COR-L47 (cell line): Measurements from ENCODE around the gene KRT36.
A peak's percentile ranks its signal among the peaks of the same experiment; 100 is the strongest.

Experiments
- DNase-seq: peaks from one replicate; lab custom pipeline; 2025; lab: John Stamatoyannopoulos, UW

KRT36 gene

GRCh38 chr17:41521574-41522261 lies 32.0 kb upstream of the KRT36 start:
- no peak for DNase-seq

DNA sequence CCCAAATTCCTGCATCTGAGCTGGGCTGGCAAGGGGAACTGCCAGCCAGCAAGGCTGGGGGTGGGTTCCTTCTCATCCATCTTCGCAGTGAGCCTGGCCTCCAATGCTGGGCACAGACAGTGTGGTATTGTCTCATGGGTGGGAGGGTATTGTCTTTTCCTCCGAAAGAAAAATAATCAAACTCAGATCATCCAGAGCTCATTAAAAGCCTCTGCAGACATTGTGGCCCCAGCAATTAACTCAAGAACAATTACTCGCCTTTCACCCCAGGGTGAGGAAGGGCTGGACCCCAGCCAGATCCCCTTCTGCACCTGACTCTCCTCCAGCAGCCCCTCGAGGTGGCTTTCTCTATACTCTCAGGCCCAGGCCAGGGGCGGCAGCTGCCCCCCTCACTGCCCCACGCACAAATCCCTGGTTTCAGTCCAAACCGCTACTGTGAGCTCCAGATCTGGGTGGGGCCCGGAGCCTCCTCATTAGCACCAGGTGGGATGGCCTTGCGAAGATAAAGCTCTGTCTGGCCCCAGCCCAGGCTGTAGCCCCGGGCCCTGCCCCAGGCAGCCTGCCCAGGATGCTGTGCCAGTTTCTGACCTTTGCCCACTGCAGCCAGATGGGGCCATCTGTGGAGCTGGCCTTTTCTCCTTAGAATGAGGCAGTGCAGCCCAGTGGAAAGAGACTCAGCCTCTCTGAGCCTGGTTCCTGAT lies 31.3 kb upstream of the KRT36 start:
- DNase-seq = peak; percentile 91

DNA sequence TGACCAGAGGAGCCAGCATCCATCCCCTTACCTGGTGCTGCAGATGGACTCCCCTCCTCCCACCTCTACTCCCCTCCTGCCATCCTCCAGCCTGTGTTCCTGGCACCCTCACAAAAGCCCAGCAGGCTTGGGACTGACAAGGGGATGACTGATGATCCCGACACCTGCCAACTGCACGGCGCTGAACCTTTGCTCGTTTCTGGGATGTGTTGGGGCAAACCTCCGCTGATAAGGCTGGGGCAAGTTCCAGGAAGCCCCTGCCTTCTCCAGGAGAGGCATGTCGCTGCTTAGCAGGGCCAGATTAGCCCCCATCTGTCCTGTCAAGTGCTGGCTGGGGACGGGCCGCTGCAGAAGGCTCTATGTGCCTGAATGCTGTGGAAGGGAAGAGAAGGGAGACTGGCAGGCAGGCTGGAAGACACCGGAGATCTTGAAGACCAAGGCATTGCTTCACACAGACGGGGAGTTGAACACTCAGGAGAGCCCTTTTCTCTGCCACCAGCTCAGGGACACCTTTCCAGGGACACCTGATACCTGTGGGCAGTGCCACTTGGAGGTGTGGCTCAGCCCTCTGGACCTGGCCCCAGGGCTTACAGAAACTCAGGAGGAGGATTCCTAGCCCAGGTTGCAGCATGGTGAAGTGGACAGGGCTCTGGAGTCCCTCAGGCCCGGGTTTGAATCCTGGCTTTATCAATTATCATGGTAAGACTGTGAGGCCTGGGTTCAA lies 30.0 kb upstream of the KRT36 start:
- DNase-seq = peak; percentile 88

DNA sequence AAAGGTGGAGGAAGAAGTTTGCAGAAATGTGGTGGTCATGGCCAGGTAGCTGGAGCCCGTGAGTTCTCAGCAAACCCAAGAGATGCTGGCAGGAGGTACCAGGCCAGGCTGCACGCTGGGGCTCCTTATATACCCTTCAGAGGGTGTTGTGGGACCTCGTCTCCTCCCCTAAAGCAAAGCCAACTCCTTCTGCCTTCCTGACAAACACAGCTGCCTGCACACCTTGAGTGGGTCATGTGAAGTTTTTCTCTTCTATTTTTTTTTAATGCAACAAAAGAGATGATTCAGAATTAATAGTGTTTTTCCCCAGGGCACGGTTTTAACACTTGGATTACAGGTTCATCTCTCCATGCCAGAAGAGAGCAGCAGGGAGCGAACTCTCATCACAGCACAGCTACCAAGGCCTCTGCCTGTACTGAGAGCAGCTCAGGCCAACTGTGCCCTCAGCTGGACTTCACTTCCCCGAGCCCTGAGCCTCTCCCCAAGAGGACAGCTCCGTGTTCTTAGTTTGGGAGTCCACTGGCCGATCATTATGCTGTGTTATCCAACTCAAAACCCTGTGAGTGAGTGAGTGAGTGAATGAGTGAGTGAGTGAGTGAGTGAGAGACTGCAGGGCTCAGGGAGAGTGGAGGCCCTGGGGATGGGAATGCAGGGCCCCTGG lies 29.2 kb upstream of the KRT36 start, which contains the start of gene KRT15:
TSS of gene KRT15 (minus strand) at position 102 of the 661 bp plus-strand sequence. CDS start at position 39, 63 bp downstream.
- DNase-seq = peak; percentile 74

GRCh38 chr17:41518031-41518430 lies 28.3 kb upstream of the KRT36 start:
- DNase-seq = no peak

- DNase-seq = no peak
Measured at GRCh38 chr17:41516830-41517283, 27.1 kb upstream of the KRT36 start.

- DNase-seq = no peak
Measured at GRCh38 chr17:41516147-41516829, 26.6 kb upstream of the KRT36 start.

DNA sequence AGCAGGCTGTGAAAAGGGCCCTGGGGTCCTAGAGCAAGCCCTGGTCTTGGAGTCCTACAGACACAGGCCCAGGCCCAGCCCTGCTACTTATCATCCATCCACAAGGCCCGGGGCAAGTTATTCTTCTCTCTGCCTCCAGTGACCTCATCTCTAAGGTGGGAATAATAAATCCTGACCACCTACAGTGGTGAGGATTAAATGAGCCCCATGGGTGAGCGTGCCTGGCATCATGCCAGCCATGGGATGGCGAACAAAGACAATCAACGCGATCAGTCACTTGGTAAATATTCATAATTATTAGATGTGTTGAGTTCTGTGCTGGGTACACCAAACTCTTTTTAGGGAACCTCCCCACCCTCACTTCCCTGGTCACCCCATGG lies 23.4 kb upstream of the KRT36 start:
- DNase-seq = peak; percentile 92

DNA sequence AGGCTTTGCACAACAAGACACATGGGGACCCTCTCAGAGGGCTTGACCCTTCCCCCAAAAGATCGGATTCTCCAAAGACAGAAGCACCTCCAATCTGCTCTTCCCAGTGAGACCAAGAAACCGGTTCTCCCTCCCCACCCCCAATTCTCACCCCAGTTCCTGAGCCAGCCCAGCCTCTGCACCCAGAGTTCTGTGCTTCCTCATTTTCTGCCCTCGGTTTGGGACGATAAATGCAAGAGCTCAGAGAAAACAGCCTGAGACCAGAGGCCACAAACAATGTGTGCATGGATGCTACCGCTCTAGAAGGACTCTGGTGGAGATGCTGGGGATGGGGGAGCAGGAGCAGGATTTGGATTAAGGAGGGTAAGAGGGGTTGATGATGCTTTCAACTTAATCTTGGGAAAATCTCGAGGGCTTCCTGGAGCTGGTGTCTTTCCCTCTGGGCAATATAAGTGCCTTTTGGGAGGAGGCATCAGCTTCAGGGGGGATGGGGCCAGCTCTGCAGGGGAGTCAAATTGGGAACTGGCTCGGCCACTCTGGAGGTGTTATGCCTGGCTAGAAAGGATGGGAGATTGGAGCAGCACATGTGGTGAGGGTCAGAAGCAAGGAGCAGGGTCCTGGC lies 22.9 kb upstream of the KRT36 start:
- no peak for DNase-seq

DNA sequence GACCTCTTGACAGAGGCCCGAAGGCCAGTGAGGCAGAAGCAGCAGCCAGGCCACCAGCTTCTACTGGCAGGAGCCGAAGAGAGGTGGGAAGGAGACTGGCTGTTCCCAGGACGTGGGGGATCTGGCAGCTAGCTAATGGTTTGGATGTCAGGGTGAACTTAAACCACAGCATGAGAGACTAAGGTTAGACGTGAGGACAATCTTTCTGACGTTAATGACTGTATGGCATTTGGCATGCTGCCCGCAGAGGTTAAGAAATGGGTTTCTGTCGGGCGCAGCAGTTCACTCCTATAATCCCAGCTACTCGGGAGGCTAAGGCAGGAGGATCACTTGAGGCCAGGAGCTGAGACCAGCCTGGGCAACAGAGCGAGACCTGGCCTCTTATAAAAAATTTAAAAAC lies 22.0 kb upstream of the KRT36 start:
- no peak for DNase-seq

DNA sequence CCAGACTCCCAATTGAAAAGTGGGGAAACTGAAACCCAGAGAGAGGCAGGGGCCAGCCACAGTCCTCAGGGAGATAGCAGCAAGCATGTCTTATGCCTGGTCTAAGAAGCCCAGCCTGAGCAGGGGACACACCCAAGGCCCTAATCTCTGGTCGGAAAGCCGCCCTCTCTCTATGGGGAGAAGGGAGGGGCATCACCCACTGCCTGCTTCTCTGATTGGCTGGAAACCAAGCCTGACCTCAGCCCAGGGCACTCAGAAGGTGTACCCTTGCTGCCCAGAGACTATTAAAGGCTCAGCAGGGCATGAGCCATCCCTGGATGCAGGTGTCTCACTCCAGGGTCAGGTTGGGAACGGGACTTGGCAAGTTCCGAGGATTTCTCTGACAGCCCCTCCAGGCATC lies 21.4 kb upstream of the KRT36 start:
- no peak for DNase-seq

DNA sequence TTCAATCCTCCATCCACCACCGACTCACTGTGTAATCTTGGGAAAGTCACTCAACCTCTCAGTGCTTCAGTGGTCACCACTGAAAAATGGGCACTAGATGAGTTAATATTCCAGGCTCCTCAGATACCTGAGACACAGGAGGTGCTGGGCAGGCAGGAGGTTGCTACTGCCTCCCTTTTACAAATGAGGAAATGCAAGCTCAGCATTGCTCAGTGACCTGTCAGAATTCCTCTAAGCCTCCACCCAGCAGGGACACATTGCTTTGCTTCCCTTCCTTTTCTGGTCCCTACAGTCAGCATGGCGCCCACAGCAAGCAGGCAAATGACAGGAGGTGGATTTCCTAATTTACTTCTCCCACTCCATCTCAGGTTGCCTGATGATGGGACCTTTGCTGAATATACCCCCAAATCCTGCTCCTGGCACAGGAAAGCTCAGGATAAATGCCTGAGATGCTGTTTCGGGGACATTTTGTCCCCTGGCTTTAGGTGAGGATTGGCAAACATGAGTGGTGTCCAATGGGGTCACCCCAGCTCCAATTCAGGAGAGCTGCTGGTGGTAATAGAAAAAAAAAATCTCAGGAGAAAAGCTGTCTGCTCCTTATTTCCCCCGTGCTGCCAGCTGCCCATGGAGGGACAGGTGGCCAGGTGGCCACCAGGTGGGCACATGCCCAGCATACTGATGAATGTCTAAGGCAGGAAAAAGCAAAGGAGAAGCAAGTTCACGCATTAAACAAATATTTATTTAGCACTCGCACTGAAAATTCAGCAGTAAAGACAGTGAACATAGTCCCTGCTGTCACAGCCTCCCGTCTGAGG lies 20.7 kb upstream of the KRT36 start:
- DNase-seq = no peak

DNA sequence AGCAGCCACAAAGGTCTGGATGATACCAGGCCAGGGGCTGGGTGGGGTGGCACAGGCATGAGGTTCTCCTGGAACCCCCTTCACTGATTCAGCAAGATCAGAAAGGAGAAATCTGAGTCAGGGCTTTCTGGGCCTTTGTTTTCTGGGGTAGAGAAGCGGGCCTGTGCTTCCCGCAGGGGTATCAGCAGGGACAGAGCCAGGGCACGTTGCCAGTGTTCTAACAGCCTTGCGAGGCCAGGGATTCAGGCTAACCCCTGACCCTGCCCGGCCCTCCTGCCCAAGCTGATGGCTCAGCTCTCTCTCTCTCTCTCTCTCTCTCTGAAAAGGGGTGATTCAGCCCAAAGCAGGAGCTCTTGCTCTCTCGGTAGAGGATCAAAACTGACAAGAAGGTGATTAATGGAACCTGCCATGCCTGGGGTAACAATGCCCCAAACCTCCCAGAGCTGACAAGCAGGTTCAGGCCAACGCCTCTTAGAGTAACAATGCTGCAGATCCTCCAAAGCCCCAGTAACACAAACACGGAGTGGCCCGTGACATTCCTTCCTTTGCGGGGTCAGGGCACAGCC lies 17.7 kb upstream of the KRT36 start:
- DNase-seq = no peak

GRCh38 chr17:41505809-41506767 lies 16.4 kb upstream of the KRT36 start:
- no peak for DNase-seq

GRCh38 chr17:41505007-41505808 lies 15.5 kb upstream of the KRT36 start, which contains the start of gene KRT13:
Gene KRT13 (minus strand): TSS chr17:41505612. CDS start chr17:41505550, 62 bp downstream.
- DNase-seq = no peak

- DNase-seq = no peak
Measured at GRCh38 chr17:41504246-41504977, 14.7 kb upstream of the KRT36 start.

DNA sequence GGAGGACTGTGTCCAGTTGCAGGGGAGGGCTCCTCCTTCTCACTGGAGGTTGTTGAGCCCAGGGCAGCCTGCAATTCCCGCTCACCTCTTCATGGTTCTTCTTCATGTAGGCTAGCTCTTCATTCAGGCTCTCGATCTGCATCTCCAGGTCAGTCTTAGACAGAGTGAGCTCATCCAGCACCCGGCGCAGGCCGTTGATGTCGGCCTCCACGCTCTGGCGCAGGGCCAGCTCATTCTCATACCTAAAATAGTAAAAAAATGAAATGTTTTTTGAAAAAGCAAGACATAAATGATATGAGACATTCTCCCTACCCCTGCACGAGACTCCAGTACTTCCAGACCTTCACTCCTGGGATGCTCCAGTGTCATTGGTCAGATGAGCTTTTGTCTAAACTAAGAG lies 13.5 kb upstream of the KRT36 start:
- DNase-seq = no peak
